Heart left ventricle (tissue), 16 donors: Measurements from ENCODE around the gene DNM3. TPM values are rescaled to one million over a fixed set of nuclear protein-coding genes. Genes with fewer than 3 reads are reported as not detected.

Experiments used
- ATAC-seq, 4 donors: fragments of 200-7000 bp; cut with Tn5 transposase; one replicate each; pipeline ENCODE4 v1.9.1; 2020 to 2022; ENCODE audit warnings: moderate library complexity in 4 of 4, mild to moderate bottlenecking in 3 of 4, moderate number of reproducible peaks in 1 of 4
- DNase-seq, 5 donors: peaks; one replicate each; pipeline ENCODE4 v3.0.0-alpha.2; 2020
- H3K27ac ChIP-seq, 12 donors: fragments of 200-600 bp; sonication (generic) in 4 of 12; one replicate each; pipeline versions ENCODE4 v1.5.0 to v1.8.0; 2016 to 2022; ENCODE audit warnings: mild to moderate bottlenecking in 2 of 12
- H3K27me3 ChIP-seq, 9 donors: fragments of 200-600 bp; sonication (generic) in 2 of 9; one replicate each; pipeline versions ENCODE4 v1.5.1 to v1.8.0; 2016 to 2022; ENCODE audit warnings: mild to moderate bottlenecking in 3 of 9
- H3K36me3 ChIP-seq, 9 donors: fragments of 200-600 bp; sonication (generic) in 2 of 9; one replicate each; pipeline versions ENCODE4 v1.5.0 to v1.8.0; 2018 to 2022; ENCODE audit warnings: mild to moderate bottlenecking in 2 of 9
- H3K4me1 ChIP-seq, 12 donors: fragments of 200-600 bp; sonication (generic) in 4 of 12; one replicate each; pipeline versions ENCODE4 v1.5.0 to v1.8.0; 2016 to 2022; ENCODE audit warnings: mild to moderate bottlenecking in 3 of 12
- H3K4me3 ChIP-seq, 12 donors: fragments of 200-600 bp; sonication (generic) in 4 of 12; one replicate each; pipeline versions ENCODE4 v1.5.0 to v1.8.0; 2017 to 2022; ENCODE audit warnings: mild to moderate bottlenecking in 9 of 12, moderate library complexity in 4 of 12
- H3K9me3 ChIP-seq, 12 donors: fragments of 200-600 bp; sonication (generic) in 4 of 12; one replicate each; pipeline versions ENCODE4 v1.5.0 to v1.8.0; 2016 to 2022; ENCODE audit warnings: mild to moderate bottlenecking in 1 of 12
- POLR2A ChIP-seq, 2 donors: fragments of 450-650 bp; IDR thresholded peaks; one replicate each; pipeline ENCODE4 v1.6.1; 2017; ENCODE audit warnings: antibody characterized with exemption in 2 of 2, mild to moderate bottlenecking in 2 of 2, moderate library complexity in 2 of 2
- WGBS, 4 donors: extraction: QIAGEN DNeasy Blood & Tissue Kit in 2 of 4; methylation state at CpG; one replicate each; pipeline versions ENCODE4 v1.1.5 to v1.1.7; 2013 to 2018; 5-methylcytosine and 5-hydroxymethylcytosine counted together
- intact Hi-C, 10 donors: fragments of 100-400 bp; cut with DNase I; formaldehyde crosslinking; loops; one replicate each; pipeline versions ENCODE4 v1.11.1 to v1.14.2; 2022
- polyA plus RNA-seq, 2 donors: library from polyadenylated mRNA; stranded (reverse); fragments of 200-250 nt; gene quantifications; one replicate each; pipeline ENCODE4 v1.2.3, GENCODE V29; 2013
- total RNA-seq, 9 donors: library from RNA; depleted of rRNA in 2 of 9; stranded (reverse); fragments of >200 nt in 2 of 9; fragmentation: NEBNext Ultra II Directional in 3 of 9; extraction: Animal tissue kit (Norgen Biotek cat#: 25700) in 3 of 9; gene quantifications; one replicate each; pipeline versions ENCODE4 v1.1.0 to v1.2.4, GENCODE V29; 2016 to 2023
- TF ChIP-seq, protein P1 (sequence below), 12 donors: fragments of 200-600 bp; sonication (generic) in 4 of 12; IDR thresholded peaks; one replicate each; pipeline versions ENCODE4 v1.5.0 to v1.8.0; 2018 to 2022; ENCODE audit warnings: antibody characterized with exemption in 12 of 12, mild to moderate bottlenecking in 5 of 12
- donor health status: ischemic (EF 13 %, LVEDD 7.1; RV severe dilation, severe dysfunction).
- donor health status: healthy with polysubstance abuse.
- donor health status: DM: no; HTN: yes; CAD: no.
- donor health status: DM: no; HTN: no; CAD: no.
- donor health status: ischemic (EF 25% LVEDD 6.9; RV normal size, moderate dysfunction).
- donor health status: ischemic (EF 25% LVEDD 5.7; RV mildly dilated, moderate dysfunction).
- donor health status: healthy.
- donor health status: DM: yes; HTN: yes; CAD: no.
- donor health status: ischemic (EF 35%, LVEDD 5.7; RV mildly dilated, moderate dysfunction).
- donor health status: nonischemic (EF 11% LVEDD 7.7; RV severe dilation, severe dysfunction).
- donor health status: DM: yes; HTN: yes; CAD: no.
- donor health status: PGD.
- donor health status: ischemic (EF 29% LVEDD 5.4; RV normal size, mild dysfunction).
- donor health status: nonischemic (EF 23%, LVEDD 6.1; RV moderate dilation, normal function).

The DNM3 gene
- total and polyA plus RNA-seq, 11 donors: 0.44 to 3.9 (median 1.9) TPM

DNA sequence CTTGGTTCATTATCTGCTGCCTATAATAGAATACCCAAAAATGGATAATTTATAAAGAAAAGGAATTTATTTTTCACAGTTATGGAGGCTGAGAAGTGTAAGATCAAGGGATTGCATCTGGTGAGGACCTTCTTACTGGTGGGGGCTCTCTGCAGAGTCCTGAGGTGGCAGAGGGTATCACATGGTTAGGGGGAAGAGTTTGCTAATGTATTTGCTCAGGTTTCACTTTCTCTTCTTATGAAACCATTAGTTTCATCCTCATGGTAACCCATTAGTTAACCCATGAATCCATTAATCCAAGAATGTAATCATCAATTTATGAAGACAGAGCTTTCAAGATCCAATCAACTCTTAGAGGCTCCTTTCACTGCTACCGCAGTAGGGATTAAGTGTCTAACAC is 120.6 kb downstream of the DNM3 start:
- 91 to 100% (median 96%) methylated on average over 1 of the region's 1 CpG for WGBS, 4 donors
- Histone ChIP-seq H3K27me3 (peaks cover 0 to 3% (median 0%) of the 10 kb centered on the region in 9 donors), H3K4me1 (peaks cover 0 to 4% (median 0%) of the 10 kb centered on the region in 12 donors), H3K27ac (no peak overlapping the region), H3K4me3 (no peak overlapping the region), H3K9me3 (no peaks in the 10 kb centered on the region), H3K36me3 (no peaks in the 10 kb centered on the region)
- DNase-seq: no peak
- intact Hi-C loops: no loop called here
- ATAC-seq: no peak
- TF ChIP-seq, protein P1, sequence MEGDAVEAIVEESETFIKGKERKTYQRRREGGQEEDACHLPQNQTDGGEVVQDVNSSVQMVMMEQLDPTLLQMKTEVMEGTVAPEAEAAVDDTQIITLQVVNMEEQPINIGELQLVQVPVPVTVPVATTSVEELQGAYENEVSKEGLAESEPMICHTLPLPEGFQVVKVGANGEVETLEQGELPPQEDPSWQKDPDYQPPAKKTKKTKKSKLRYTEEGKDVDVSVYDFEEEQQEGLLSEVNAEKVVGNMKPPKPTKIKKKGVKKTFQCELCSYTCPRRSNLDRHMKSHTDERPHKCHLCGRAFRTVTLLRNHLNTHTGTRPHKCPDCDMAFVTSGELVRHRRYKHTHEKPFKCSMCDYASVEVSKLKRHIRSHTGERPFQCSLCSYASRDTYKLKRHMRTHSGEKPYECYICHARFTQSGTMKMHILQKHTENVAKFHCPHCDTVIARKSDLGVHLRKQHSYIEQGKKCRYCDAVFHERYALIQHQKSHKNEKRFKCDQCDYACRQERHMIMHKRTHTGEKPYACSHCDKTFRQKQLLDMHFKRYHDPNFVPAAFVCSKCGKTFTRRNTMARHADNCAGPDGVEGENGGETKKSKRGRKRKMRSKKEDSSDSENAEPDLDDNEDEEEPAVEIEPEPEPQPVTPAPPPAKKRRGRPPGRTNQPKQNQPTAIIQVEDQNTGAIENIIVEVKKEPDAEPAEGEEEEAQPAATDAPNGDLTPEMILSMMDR (IDR thresholded peaks at IDR 0.05): no peak
- no peak for TF ChIP-seq POLR2A (IDR thresholded peaks at IDR 0.05)

DNA sequence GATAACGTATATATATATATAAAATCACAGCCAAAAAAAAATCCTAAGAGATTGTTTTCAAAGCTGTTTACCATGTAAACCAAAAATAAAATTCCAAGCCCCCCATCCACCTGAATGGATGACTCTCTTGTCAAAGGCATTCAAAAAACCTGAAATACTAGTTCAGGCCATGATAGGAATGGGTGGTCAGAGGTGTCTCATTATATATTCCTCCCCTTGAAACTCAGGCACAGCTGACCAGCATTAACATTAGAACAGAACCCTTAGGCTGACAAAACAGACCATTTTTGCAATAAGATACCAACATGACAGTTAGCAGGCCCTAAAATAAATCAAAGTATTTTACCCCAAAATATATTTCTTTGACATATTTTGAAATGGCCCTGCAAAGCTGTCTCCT is 122.5 kb downstream of the DNM3 start:
- ATAC-seq (no peak), DNase-seq (no peak)
- Histone ChIP-seq H3K36me3 (no peaks in the 10 kb centered on the region), H3K27ac (no peak overlapping the region), H3K4me1 (peaks cover 0 to 4% (median 0%) of the 10 kb centered on the region in 12 donors), H3K9me3 (no peaks in the 10 kb centered on the region), H3K27me3 (peaks cover 0 to 3% (median 0%) of the 10 kb centered on the region in 9 donors), H3K4me3 (no peak overlapping the region)
- TF ChIP-seq, protein P1 (IDR thresholded peaks at IDR 0.05): no peak
- no peak for TF ChIP-seq POLR2A (IDR thresholded peaks at IDR 0.05)
- intact Hi-C loops: no loop called here
- WGBS, 4 donors: 81 to 99% (median 88%) methylated on average over 1 of the region's 1 CpG

DNA sequence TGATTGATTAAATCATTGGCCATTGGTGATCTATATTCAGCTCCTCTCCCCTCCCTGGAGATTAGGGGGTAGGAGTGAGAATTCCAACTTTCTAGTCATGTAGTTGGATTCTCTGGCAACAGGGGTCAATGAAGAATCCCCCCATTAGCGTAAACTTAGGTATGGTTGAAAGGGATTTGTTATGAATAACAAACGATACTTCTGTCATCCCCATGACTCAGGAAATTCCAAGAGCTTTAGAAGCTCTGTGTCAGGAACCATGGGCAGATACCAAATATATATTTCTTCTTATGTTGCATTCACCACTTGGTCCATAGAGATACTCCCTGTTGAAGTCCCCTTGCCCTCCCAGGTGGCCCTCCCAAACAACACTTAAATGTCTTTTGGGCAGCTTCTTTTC is 124.5 kb downstream of the DNM3 start:
- Histone ChIP-seq H3K4me3 (no peak overlapping the region), H3K4me1 (peaks cover 0 to 4% (median 0%) of the 10 kb centered on the region in 12 donors), H3K27ac (no peak overlapping the region), H3K27me3 (peaks cover 0 to 3% (median 0%) of the 10 kb centered on the region in 9 donors), H3K9me3 (no peaks in the 10 kb centered on the region), H3K36me3 (no peaks in the 10 kb centered on the region)
- ATAC-seq (no peak), DNase-seq (no peak)
- 79 to 90% (median 83%) methylated on average over 2 of the region's 2 CpGs for WGBS, 4 donors
- intact Hi-C loops: no loop called here
- no peak for TF ChIP-seq POLR2A (IDR thresholded peaks at IDR 0.05)
- TF ChIP-seq, protein P1 (IDR thresholded peaks at IDR 0.05): no peak

DNA sequence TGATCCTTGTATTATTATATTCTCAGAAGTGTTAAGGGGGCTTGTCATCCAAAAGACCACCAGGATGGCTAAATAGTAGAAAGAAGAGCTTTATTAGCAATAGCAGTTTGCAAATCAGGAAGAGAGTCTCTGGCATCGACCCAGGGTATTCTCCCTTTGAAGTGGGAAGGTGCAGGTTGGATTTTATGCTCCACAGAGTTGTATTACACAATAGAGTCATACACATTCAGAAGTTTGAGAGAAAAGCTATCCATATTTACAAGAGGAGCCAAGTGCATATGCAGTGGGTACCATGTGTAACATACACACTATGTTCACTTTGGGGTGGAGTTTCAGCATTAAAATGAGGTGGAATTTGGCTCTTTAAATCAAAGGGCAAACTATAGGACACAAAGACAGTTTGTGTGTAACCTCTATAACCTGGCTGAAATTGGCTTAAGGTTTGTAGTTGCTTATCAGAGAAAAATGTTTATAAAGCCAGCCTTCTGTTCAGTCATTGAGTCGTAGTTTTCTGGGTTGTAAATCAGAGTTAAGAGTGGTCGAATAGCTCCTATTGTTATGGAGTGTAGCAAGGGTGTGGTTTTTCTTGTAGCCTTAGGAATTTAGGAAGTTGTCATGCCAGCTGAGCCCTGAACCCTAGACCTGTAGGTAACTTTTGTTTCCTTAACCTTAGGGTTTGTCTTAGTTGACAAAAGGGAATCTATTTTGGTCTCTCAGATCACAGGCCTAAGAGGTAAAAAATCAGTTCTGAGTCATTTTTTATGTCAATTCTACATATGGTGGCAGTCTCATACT is 125.3 kb downstream of the DNM3 start:
- DNase-seq (no peak), ATAC-seq (peak in 3 of 4 donors; percentile 30 to 44 (median 34))
- Histone ChIP-seq H3K4me1 (peaks cover 0 to 4% (median 0%) of the 10 kb centered on the region in 12 donors), H3K36me3 (no peaks in the 10 kb centered on the region), H3K27me3 (peaks cover 0 to 3% (median 0%) of the 10 kb centered on the region in 9 donors), H3K4me3 (no peak overlapping the region), H3K27ac (peak overlapping the region in 2 of 12 donors; percentile 8 to 13), H3K9me3 (no peaks in the 10 kb centered on the region)
- TF ChIP-seq, protein P1 (IDR thresholded peaks at IDR 0.05): no peak
- TF ChIP-seq POLR2A (IDR thresholded peaks at IDR 0.05): no peak
- 60 to 64% (median 63%) methylated on average over 3 of the region's 3 CpGs for WGBS, 4 donors
- intact Hi-C loops: no loop called here
